PC-9 (cell line): ENCODE data around the gene TMEM50B.

Source experiments
- EZH2 ChIP-seq: fragments of 200-600 bp; sonication (generic); IDR thresholded peaks from 2 replicates; pipeline ENCODE4 v1.8.0; 2017; ENCODE audit warnings: antibody characterized with exemption, low read depth
- TF ChIP-seq, protein P1 (sequence below): fragments of 200-600 bp; sonication (generic); conservative IDR thresholded peaks from 2 replicates; pipeline ENCODE4 v1.6.1; 2017; ENCODE audit warnings: mixed run types, antibody characterized with exemption, mild to moderate bottlenecking, moderate library complexity

DNA sequence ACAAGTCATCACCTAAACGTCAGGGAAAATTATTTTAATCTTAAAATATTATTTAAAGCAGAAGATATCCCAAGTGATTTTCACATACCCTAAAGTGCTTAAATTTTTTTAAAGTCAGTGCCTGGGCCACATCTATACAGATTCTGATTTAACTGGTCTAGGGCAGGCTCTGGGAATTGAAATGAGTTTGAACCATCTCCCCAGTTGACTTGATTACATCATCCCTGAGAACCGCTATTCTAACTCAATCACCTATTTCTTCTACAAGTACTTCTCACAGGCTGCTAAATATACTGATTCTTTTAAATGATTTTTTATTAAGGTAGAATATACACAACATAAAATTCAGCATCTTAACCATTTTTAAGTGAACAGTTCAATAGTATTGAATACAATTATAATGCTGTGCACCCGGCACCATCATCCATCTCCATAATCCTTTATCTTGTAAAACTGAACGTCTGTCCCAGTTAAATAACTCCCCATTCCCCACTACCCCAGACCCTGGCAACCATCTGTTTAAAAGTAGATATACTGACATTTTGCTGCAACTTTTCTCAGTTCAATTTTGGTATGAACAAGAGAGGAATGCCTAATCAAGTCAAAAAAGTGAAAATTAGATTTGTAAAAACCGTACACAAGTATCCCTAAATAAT lies 42.7 kb upstream of the TMEM50B start:
- TF ChIP-seq, protein P1, sequence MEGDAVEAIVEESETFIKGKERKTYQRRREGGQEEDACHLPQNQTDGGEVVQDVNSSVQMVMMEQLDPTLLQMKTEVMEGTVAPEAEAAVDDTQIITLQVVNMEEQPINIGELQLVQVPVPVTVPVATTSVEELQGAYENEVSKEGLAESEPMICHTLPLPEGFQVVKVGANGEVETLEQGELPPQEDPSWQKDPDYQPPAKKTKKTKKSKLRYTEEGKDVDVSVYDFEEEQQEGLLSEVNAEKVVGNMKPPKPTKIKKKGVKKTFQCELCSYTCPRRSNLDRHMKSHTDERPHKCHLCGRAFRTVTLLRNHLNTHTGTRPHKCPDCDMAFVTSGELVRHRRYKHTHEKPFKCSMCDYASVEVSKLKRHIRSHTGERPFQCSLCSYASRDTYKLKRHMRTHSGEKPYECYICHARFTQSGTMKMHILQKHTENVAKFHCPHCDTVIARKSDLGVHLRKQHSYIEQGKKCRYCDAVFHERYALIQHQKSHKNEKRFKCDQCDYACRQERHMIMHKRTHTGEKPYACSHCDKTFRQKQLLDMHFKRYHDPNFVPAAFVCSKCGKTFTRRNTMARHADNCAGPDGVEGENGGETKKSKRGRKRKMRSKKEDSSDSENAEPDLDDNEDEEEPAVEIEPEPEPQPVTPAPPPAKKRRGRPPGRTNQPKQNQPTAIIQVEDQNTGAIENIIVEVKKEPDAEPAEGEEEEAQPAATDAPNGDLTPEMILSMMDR: no peak
- TF ChIP-seq EZH2: no peak
